ENCODE measurements around the gene CA5B.

Gene CA5B

DNA sequence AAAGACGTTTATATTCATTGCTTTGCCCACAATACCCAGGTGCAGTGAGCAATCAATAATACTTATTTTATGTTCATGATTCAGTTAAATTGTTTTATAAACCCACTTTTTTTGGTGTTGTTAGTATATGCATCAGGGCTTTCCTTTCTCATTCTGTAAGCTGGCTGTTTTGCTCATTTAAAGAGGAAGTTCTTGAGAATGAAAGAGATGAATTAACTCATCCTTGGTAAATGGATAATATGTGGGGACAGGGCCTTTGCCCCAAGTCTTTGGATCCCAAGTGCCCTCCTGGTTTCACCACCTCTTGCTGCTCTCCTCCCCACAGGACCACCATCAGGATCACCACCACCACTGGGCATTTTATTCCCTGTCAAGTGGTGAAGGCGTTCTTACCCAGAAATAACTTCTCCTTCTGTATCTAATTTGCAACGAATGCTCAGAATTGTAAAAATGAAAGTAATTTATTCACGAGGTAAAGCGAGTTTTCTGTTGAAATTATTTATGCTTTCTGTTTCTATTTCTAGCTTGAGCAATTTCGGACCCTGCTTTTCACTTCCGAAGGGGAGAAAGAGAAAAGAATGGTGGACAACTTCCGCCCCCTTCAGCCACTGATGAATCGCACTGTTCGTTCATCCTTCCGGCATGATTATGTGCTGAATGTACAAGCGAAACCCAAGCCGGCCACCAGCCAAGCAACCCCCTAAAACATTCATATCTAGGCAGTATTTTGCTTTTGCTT is 44.1 kb downstream of the CA5B start:
- no peak for DNase-seq (ENCODE audit: extremely low read depth, low read depth)
- TF ChIP-seq, protein P1, sequence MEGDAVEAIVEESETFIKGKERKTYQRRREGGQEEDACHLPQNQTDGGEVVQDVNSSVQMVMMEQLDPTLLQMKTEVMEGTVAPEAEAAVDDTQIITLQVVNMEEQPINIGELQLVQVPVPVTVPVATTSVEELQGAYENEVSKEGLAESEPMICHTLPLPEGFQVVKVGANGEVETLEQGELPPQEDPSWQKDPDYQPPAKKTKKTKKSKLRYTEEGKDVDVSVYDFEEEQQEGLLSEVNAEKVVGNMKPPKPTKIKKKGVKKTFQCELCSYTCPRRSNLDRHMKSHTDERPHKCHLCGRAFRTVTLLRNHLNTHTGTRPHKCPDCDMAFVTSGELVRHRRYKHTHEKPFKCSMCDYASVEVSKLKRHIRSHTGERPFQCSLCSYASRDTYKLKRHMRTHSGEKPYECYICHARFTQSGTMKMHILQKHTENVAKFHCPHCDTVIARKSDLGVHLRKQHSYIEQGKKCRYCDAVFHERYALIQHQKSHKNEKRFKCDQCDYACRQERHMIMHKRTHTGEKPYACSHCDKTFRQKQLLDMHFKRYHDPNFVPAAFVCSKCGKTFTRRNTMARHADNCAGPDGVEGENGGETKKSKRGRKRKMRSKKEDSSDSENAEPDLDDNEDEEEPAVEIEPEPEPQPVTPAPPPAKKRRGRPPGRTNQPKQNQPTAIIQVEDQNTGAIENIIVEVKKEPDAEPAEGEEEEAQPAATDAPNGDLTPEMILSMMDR (IDR thresholded peaks at IDR 0.05; ENCODE audit: low read depth, low read length): no peak

DNA sequence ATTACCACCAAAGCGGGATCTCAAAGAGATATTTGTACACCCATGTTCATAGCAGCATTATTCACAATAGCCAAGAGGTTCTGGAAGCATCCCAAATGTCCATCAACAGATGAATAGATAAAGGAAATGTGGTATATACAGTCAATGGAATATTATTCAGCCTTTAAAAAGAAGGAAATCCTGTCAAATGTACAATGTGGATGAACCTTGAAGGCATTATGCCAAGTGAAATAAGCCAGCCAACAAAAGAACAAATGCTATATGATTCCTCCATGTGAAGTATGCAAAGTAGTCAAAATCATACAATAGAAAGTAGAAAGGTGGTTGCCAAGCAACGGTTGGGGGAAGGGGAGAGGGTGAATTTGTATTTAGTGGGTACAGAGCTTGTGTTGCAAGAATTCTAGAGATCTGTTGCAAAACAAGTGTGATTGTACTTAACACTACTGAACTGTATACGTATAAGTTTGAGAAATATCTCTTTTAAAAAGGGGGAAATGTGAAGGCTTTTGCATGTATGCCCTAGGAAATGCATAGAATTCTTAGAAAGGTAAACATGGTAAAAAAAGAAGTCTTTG is 47.2 kb downstream of the CA5B start:
- TF ChIP-seq, protein P1 (IDR thresholded peaks at IDR 0.05; ENCODE audit: low read depth, low read length): no peak

DNA sequence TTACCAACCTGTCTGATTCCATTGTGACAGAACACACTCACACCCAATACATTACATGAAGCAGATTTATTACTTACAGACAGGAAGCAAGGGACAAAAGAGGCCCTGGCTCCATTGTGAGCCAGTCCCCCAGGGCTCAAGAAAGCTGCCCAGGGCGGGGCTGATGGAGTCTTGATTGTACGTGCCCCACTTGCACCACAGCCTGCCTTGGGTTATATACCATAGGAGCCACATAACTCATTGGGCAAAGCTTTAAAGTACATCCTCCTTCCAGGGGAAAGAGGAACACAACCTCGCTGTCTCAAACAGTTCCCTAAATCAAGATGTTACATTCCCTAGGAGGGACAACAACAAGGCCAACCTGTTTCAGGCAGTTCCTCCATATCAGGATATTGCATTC is 48.8 kb downstream of the CA5B start:
- TF ChIP-seq, protein P1 (IDR thresholded peaks at IDR 0.05; ENCODE audit: low read depth, low read length): no peak
- no peak for DNase-seq (ENCODE audit: extremely low read depth, low read depth)

More for the DNA sequence above, 47.2 kb downstream of the CA5B start:
- DNase-seq (ENCODE audit: extremely low read depth, low read depth): no peak

DNA sequence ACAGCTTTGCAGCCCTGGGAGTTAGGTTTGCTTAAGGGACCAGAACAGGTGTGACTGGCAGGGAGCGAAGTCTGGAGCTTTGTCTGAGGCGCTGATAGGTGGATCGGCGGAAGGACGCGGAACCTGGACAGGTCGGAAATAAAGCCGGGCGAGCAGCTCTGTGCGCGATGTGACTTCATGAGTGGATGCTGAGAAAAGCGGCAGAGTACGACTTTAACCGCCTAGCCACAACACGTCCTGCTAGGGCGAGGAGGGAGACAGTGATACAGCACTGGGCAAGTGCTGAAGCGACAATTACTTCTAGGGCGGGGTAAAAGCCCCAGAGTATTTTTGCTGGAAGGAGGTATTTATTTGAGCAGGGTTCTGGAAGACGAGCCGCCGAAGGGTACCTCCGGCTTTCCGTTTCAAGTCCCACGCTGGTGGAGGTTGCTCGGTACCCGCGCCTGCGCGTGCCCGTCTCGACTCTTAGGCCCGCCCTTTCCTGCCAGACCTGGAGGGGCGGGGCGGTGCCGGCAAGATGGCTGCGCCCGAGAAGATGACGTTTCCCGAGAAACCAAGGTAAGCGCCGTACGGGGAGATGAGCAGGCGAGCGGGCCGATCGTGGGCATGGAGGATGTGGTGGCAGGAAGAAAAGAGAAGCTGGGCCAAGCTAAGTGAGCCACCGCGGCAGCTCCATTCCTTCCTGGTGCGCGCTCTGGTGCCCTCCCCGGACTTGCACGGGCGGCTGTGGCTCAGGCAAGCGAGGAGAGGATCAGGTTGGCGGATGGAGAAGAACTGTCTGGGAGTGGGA is 52.1 kb downstream of the CA5B start, which contains the start of gene ZRSR2:
ZRSR2 (plus strand) TSS at position 506 of the 790 bp plus-strand sequence; CDS start at position 518, 12 bp downstream.
- DNase-seq (ENCODE audit: extremely low read depth, low read depth): peak; percentile 30

DNA sequence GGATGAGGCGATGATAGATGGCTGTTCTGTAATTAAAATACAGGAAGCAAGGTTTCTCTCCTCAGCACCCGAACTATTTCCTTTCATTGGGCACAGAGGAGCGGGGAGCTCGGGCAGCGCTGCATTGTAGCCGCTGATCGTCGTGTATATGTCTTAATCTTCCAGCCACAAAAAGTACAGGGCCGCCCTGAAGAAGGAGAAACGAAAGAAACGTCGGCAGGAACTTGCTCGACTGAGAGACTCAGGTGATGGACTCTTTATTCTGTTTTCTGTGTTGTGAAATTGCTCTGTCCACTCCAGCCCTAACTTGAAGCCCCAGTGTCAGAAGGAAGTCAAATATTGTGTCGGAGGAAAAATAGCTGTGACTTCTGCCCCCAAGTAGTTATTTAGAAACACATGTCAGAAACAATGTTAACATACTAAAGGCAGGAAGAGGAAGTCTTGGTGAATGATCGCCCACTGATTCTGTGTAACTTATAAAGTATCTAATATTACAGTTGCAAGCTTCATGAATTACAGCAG is 52.8 kb downstream of the CA5B start:
- TF ChIP-seq, protein P1 (IDR thresholded peaks at IDR 0.05; ENCODE audit: low read depth, low read length): no peak
- DNase-seq (ENCODE audit: extremely low read depth, low read depth): no peak

More for the DNA sequence above, 52.1 kb downstream of the CA5B start, which contains the start of gene ZRSR2:
- TF ChIP-seq, protein P1 (IDR thresholded peaks at IDR 0.05; ENCODE audit: low read depth, low read length): peak; percentile 10

DNA sequence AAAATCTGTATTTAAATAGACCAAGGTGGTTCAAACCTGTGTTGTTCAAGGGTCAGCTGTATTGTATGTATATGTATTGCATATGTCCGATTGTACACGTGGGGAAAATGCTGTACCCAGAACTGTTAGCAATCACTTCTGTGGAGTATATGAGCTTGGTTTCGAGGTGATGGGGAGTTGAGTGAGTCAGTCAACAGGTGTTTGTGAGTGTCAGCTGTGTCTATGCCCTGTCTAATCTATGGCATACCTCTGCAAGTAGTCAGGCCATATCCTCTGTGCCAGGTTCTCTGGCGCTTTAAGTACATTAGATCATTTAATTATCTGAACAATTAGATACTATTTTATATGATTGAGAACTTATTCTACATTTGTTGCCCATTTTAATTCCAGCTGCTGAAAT is 59.6 kb downstream of the CA5B start:
- no peak for DNase-seq (ENCODE audit: extremely low read depth, low read depth)
- TF ChIP-seq, protein P1 (IDR thresholded peaks at IDR 0.05; ENCODE audit: low read depth, low read length): no peak

Measured in AG09319 (cell line).